Neural progenitor cell (in vitro differentiated cells): ENCODE data around the gene GLI2. TPM values are rescaled to one million over a fixed set of nuclear protein-coding genes. Genes with fewer than 3 reads are reported as not detected.

Experiments
- DNase-seq: peaks from one replicate; pipeline ENCODE4 v3.0.0-alpha.2; 2016; ENCODE audit warnings: low spot score
- H2AFZ ChIP-seq: fragments of 200-600 bp; sonication (generic); replicated peaks from 2 replicates; pipeline ENCODE4 v1.6.1; 2016; ENCODE audit warnings: antibody characterized with exemption
- H3F3A ChIP-seq: fragments of 200-600 bp; sonication (generic); 2 replicates; pipeline ENCODE4 v1.6.1; 2016; ENCODE audit warnings: antibody characterized with exemption, low read depth
- H3K27ac ChIP-seq: fragments of 200-600 bp; sonication (generic); 2 replicates; pipeline ENCODE4 v1.5.1; 2016; ENCODE audit warnings: mild to moderate bottlenecking
- H3K27me3 ChIP-seq: fragments of 200-600 bp; sonication (generic); 2 replicates; pipeline ENCODE4 v1.6.1; 2016; ENCODE audit warnings: mild to moderate bottlenecking, moderate library complexity
- H3K36me3 ChIP-seq: fragments of 200-600 bp; sonication (generic); 2 replicates; pipeline ENCODE4 v1.5.1; 2016
- H3K4me1 ChIP-seq: fragments of 200-600 bp; sonication (generic); 2 replicates; pipeline ENCODE4 v1.6.1; 2016; ENCODE audit warnings: mixed run types
- H3K4me2 ChIP-seq: fragments of 200-600 bp; sonication (generic); 2 replicates; pipeline ENCODE4 v1.6.1; 2016
- H3K4me3 ChIP-seq: fragments of 200-600 bp; sonication (generic); 2 replicates; pipeline ENCODE4 v1.5.1; 2016
- H3K79me2 ChIP-seq: fragments of 200-600 bp; sonication (generic); 2 replicates; pipeline ENCODE4 v1.6.1; 2016; ENCODE audit warnings: low read depth
- H3K9ac ChIP-seq: fragments of 200-600 bp; sonication (generic); 2 replicates; pipeline ENCODE4 v1.6.1; 2016
- H3K9me3 ChIP-seq: fragments of 200-600 bp; sonication (generic); 2 replicates; pipeline ENCODE4 v1.5.1; 2016; ENCODE audit warnings: low read depth
- H4K20me1 ChIP-seq: fragments of 200-600 bp; sonication (generic); 2 replicates; pipeline ENCODE4 v1.6.1; 2016; ENCODE audit warnings: low read depth
- H3K27ac Mint-ChIP-seq: 3 replicates; pipeline ENCODE4 v1.8.0; 2021; ENCODE audit warnings: mixed read lengths
- H3K27me3 Mint-ChIP-seq: 2 replicates; pipeline ENCODE4 v1.8.0; 2022; ENCODE audit warnings: low read depth, mild to moderate bottlenecking, inconsistent platforms, moderate library complexity, mixed read lengths; ENCODE audit not compliant: insufficient read depth
- H3K36me3 Mint-ChIP-seq: 3 replicates; pipeline ENCODE4 v1.8.0; 2021; ENCODE audit warnings: mixed read lengths
- H3K4me1 Mint-ChIP-seq: 3 replicates; pipeline ENCODE4 v1.8.0; 2021; ENCODE audit warnings: mixed read lengths
- H3K4me3 Mint-ChIP-seq: 3 replicates; pipeline ENCODE4 v1.8.0; 2021; ENCODE audit warnings: mild to moderate bottlenecking, moderate library complexity, mixed read lengths
- H3K9me3 Mint-ChIP-seq: 3 replicates; pipeline ENCODE4 v1.8.0; 2020; ENCODE audit warnings: mixed read lengths
- EZH2 ChIP-seq: fragments of 200-600 bp; sonication (generic); IDR thresholded peaks from 2 replicates; pipeline ENCODE4 v1.6.1; 2017; ENCODE audit warnings: antibody characterized with exemption, mild to moderate bottlenecking, moderate library complexity
- EZH2phosphoT487 ChIP-seq: fragments of 200-600 bp; sonication (generic); IDR thresholded peaks from 2 replicates; pipeline ENCODE4 v1.6.1; 2017; ENCODE audit warnings: antibody characterized with exemption
- total RNA-seq: library from RNA; depleted of rRNA; stranded (reverse); fragments of >200 nt; gene quantifications from 2 replicates; pipeline ENCODE4 v1.2.3, GENCODE V29; 2015; ENCODE audit warnings: low replicate concordance
- TF ChIP-seq, protein P1 (sequence below): fragments of 200-600 bp; sonication (generic); IDR thresholded peaks from 2 replicates; pipeline ENCODE4 v1.5.1; 2017; ENCODE audit warnings: antibody characterized with exemption, mild to moderate bottlenecking

GLI2 gene
- total RNA-seq, 1 donor from 2014 or later: 9.4 TPM

GRCh38 chr2:120704696-120705095 lies 31.0 kb upstream of the GLI2 start:
- no peaks in the 10 kb centered on the region for H3K79me2 ChIP-seq
- no peak overlapping the region for H3K4me3 ChIP-seq
- H3K9me3 Mint-ChIP-seq: no peaks in the 10 kb centered on the region
- no peak overlapping the region for H3K4me2 ChIP-seq
- H3K9ac ChIP-seq: no peak overlapping the region
- H4K20me1 ChIP-seq: no peaks in the 10 kb centered on the region
- no peaks in the 10 kb centered on the region for H3K36me3 ChIP-seq
- no peak overlapping the region for H3K27ac Mint-ChIP-seq
- peaks cover 2% of the 10 kb centered on the region for H3K27me3 Mint-ChIP-seq
- TF ChIP-seq EZH2phosphoT487: no peak
- TF ChIP-seq EZH2: no peak
- TF ChIP-seq, protein P1, sequence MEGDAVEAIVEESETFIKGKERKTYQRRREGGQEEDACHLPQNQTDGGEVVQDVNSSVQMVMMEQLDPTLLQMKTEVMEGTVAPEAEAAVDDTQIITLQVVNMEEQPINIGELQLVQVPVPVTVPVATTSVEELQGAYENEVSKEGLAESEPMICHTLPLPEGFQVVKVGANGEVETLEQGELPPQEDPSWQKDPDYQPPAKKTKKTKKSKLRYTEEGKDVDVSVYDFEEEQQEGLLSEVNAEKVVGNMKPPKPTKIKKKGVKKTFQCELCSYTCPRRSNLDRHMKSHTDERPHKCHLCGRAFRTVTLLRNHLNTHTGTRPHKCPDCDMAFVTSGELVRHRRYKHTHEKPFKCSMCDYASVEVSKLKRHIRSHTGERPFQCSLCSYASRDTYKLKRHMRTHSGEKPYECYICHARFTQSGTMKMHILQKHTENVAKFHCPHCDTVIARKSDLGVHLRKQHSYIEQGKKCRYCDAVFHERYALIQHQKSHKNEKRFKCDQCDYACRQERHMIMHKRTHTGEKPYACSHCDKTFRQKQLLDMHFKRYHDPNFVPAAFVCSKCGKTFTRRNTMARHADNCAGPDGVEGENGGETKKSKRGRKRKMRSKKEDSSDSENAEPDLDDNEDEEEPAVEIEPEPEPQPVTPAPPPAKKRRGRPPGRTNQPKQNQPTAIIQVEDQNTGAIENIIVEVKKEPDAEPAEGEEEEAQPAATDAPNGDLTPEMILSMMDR: no peak
- H3K27ac ChIP-seq: no peak overlapping the region
- peaks cover 2% of the 10 kb centered on the region for H3F3A ChIP-seq
- H3K4me3 Mint-ChIP-seq: no peak overlapping the region
- peaks cover 16% of the 10 kb centered on the region for H3K4me1 Mint-ChIP-seq
- no peaks in the 10 kb centered on the region for H3K36me3 Mint-ChIP-seq
- peaks cover 40% of the 10 kb centered on the region for H3K27me3 ChIP-seq
- H2AFZ ChIP-seq: no peak overlapping the region
- DNase-seq: no peak
- peaks cover 4% of the 10 kb centered on the region for H3K4me1 ChIP-seq
- no peaks in the 10 kb centered on the region for H3K9me3 ChIP-seq

GRCh38 chr2:120707816-120708215 lies 27.9 kb upstream of the GLI2 start:
- peaks cover 9% of the 10 kb centered on the region for H3F3A ChIP-seq
- Mint-ChIP-seq H3K27ac (no peak overlapping the region), H3K36me3 (no peaks in the 10 kb centered on the region), H3K4me1 (peaks cover 23% of the 10 kb centered on the region), H3K9me3 (no peaks in the 10 kb centered on the region), H3K4me3 (no peak overlapping the region), H3K27me3 (peaks cover 22% of the 10 kb centered on the region)
- H3K27me3 ChIP-seq: peaks cover 71% of the 10 kb centered on the region
- peaks cover 10% of the 10 kb centered on the region for H3K4me1 ChIP-seq
- no peaks in the 10 kb centered on the region for H3K36me3 ChIP-seq
- H3K79me2 ChIP-seq: no peaks in the 10 kb centered on the region
- TF ChIP-seq EZH2phosphoT487 (no peak), EZH2 (no peak)
- TF ChIP-seq, protein P1: no peak
- H3K9me3 ChIP-seq: no peaks in the 10 kb centered on the region
- H3K4me3 ChIP-seq: no peak overlapping the region
- no peak overlapping the region for H3K9ac ChIP-seq
- DNase-seq: no peak
- H4K20me1 ChIP-seq: no peaks in the 10 kb centered on the region
- H3K4me2 ChIP-seq: no peak overlapping the region
- H2AFZ ChIP-seq: no peak overlapping the region
- no peak overlapping the region for H3K27ac ChIP-seq

DNA sequence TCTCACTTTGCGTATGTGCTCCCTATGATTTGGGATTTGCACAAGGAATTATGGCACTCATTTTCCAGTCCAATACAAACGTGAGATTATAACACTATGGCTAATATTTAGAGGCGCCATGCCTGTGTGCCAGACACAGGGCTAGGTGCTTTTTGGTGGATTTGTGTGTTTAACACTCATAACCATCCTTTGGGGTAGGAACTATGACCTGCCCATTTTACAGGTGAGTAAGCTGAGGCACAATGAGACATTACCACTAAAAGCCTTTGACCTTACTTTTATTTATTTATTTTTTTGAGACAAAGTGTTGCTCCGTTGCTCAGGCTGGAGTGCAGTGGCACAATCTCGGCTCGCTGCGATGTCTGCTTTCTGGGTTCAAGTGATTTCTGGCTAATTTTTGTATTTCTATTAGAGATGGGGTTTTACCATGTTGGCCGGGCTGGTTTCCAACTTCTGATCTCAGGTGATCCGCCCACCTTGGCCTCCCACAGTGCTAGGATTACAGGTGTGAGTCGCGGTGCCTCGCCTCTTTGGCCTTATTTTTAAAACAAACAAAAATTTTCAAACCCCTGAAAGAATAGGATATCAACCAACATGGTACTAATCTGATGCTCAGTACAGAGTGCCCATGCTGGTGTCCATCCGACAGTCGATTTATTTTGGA lies 26.6 kb upstream of the GLI2 start:
- no peaks in the 10 kb centered on the region for H4K20me1 ChIP-seq
- no peak overlapping the region for H2AFZ ChIP-seq
- Mint-ChIP-seq H3K27me3 (peaks cover 22% of the 10 kb centered on the region), H3K9me3 (no peaks in the 10 kb centered on the region), H3K27ac (no peak overlapping the region), H3K4me3 (peak overlapping the region; percentile 43), H3K4me1 (peaks cover 23% of the 10 kb centered on the region), H3K36me3 (no peaks in the 10 kb centered on the region)
- TF ChIP-seq, protein P1: no peak
- no peak for TF ChIP-seq EZH2
- no peak for TF ChIP-seq EZH2phosphoT487
- no peak for DNase-seq
- H3K4me2 ChIP-seq: no peak overlapping the region
- H3K79me2 ChIP-seq: no peaks in the 10 kb centered on the region
- H3K27ac ChIP-seq: no peak overlapping the region
- peaks cover 9% of the 10 kb centered on the region for H3F3A ChIP-seq
- H3K9me3 ChIP-seq: no peaks in the 10 kb centered on the region
- no peak overlapping the region for H3K4me3 ChIP-seq
- H3K4me1 ChIP-seq: peaks cover 10% of the 10 kb centered on the region
- H3K36me3 ChIP-seq: no peaks in the 10 kb centered on the region
- peaks cover 74% of the 10 kb centered on the region for H3K27me3 ChIP-seq
- no peak overlapping the region for H3K9ac ChIP-seq
